HEK293 (cell line): ENCODE data around the gene NATD1.

ENCODE experiments used
- CTCF ChIA-PET: fragments of 350-600 bp; formaldehyde crosslinking; extraction: SDS; loops from one replicate; lab custom pipeline; 2021; ENCODE audit warnings: antibody characterized with exemption; lab: Yijun Ruan, JAX
- POLR2A ChIA-PET: fragments of 300-600 bp; formaldehyde crosslinking; extraction: SDS; loops from one replicate; lab custom pipeline; 2020; ENCODE audit warnings: antibody characterized with exemption, inconsistent platforms; lab: Yijun Ruan, JAX
- H3K27ac ChIP-seq: fragments of 200-500 bp; sonication (Bioruptor generic); 2 replicates; pipeline ENCODE4 v1.5.1; 2014; ENCODE audit warnings: low read depth, low read length, control low read depth, inconsistent platforms; ENCODE audit errors: extremely low read depth
- H3K36me3 ChIP-seq, 2 experiments: fragments of 200-500 bp in 1 of 2; sonication (Bioruptor generic) in 1 of 2; 1 replicate in 1 of 2; 2 replicates in 1 of 2; pipeline ENCODE4 v1.5.1; 2014 to 2017; ENCODE audit warnings: inconsistent platforms in 2 of 2, low read length in 2 of 2; ENCODE audit not compliant: control insufficient read depth in 2 of 2, insufficient read depth in 1 of 2
- H3K4me1 ChIP-seq: fragments of 200-500 bp; sonication (Bioruptor generic); 2 replicates; pipeline ENCODE4 v1.5.1; 2014; ENCODE audit warnings: mild to moderate bottlenecking, low read length, inconsistent platforms; ENCODE audit not compliant: control insufficient read depth, insufficient read depth
- H3K4me3 ChIP-seq: 2 replicates; pipeline ENCODE4 v1.5.1; 2011; ENCODE audit warnings: low read depth, mild to moderate bottlenecking, control low read depth, low read length, moderate library complexity
- H3K9me3 ChIP-seq: fragments of 200-500 bp; sonication (Bioruptor generic); 2 replicates; pipeline ENCODE4 v1.5.1; 2014; ENCODE audit warnings: low read depth, low read length, inconsistent platforms; ENCODE audit not compliant: control insufficient read depth, insufficient read depth
- GLI2 ChIP-seq: fragments of 450-650 bp; formaldehyde crosslinking; IDR thresholded peaks from 2 replicates; pipeline ENCODE4; 2017; ENCODE audit warnings: missing biosample characterization, missing genetic modification characterization, low read depth, borderline replicate concordance
- KLF9 ChIP-seq: fragments of 450-650 bp; formaldehyde crosslinking; IDR thresholded peaks from 2 replicates; pipeline ENCODE4 v1.5.1; 2016; ENCODE audit warnings: missing biosample characterization, missing genetic modification characterization, low read depth
- YY1 ChIP-seq: fragments of 450-650 bp; formaldehyde crosslinking; IDR thresholded peaks from 2 replicates; pipeline ENCODE4 v1.5.1; 2018; ENCODE audit warnings: missing biosample characterization, missing genetic modification characterization
- ZEB2 ChIP-seq: fragments of 450-650 bp; formaldehyde crosslinking; IDR thresholded peaks from 2 replicates; pipeline ENCODE4 v1.5.1; 2016; ENCODE audit warnings: missing biosample characterization, missing genetic modification characterization
- ZNF10 ChIP-seq: fragments of 450-650 bp; formaldehyde crosslinking; IDR thresholded peaks from 2 replicates; pipeline ENCODE4 v1.5.1; 2017; ENCODE audit warnings: missing biosample characterization, missing genetic modification characterization
- ZNF121 ChIP-seq: fragments of 450-650 bp; formaldehyde crosslinking; IDR thresholded peaks from 2 replicates; pipeline ENCODE4 v1.5.1; 2016; ENCODE audit warnings: missing biosample characterization, missing genetic modification characterization
- ZNF16 ChIP-seq: fragments of 450-650 bp; formaldehyde crosslinking; IDR thresholded peaks from 2 replicates; pipeline ENCODE4 v1.5.1; 2016; ENCODE audit warnings: low read depth, missing biosample characterization, missing genetic modification characterization
- ZNF23 ChIP-seq: fragments of 450-650 bp; formaldehyde crosslinking; IDR thresholded peaks from 2 replicates; pipeline ENCODE4 v1.5.1; 2016; ENCODE audit warnings: missing biosample characterization, missing genetic modification characterization, borderline replicate concordance
- ZNF302 ChIP-seq: fragments of 450-650 bp; formaldehyde crosslinking; IDR thresholded peaks from 2 replicates; pipeline ENCODE4 v1.5.1; 2016; ENCODE audit warnings: missing biosample characterization, missing genetic modification characterization, low read depth
- ZNF324 ChIP-seq: fragments of 450-650 bp; formaldehyde crosslinking; IDR thresholded peaks from 2 replicates; pipeline ENCODE4 v1.5.1; 2016; ENCODE audit warnings: missing biosample characterization, missing genetic modification characterization
- ZNF404 ChIP-seq: fragments of 450-650 bp; formaldehyde crosslinking; IDR thresholded peaks from 2 replicates; pipeline ENCODE4 v1.5.1; 2017; ENCODE audit warnings: missing biosample characterization, missing genetic modification characterization
- ZNF513 ChIP-seq: fragments of 450-650 bp; IDR thresholded peaks from 2 replicates; pipeline ENCODE4 v1.5.1; 2018; ENCODE audit warnings: missing biosample characterization, missing genetic modification characterization
- ZNF514 ChIP-seq: fragments of 450-650 bp; formaldehyde crosslinking; IDR thresholded peaks from 2 replicates; pipeline ENCODE4 v1.5.1; 2016; ENCODE audit warnings: missing biosample characterization, missing genetic modification characterization
- ZNF530 ChIP-seq: fragments of 450-650 bp; formaldehyde crosslinking; IDR thresholded peaks from 2 replicates; pipeline ENCODE4 v1.5.1; 2016; ENCODE audit warnings: low read depth, missing biosample characterization, missing genetic modification characterization
- ZNF623 ChIP-seq: fragments of 450-650 bp; formaldehyde crosslinking; IDR thresholded peaks from 2 replicates; pipeline ENCODE4 v1.5.1; 2016; ENCODE audit warnings: missing biosample characterization, missing genetic modification characterization
- ZNF654 ChIP-seq: fragments of 450-650 bp; formaldehyde crosslinking; IDR thresholded peaks from 2 replicates; pipeline ENCODE4 v1.5.1; 2016; ENCODE audit warnings: low read depth, missing biosample characterization, missing genetic modification characterization
- ZNF692 ChIP-seq: fragments of 450-650 bp; formaldehyde crosslinking; IDR thresholded peaks from 2 replicates; pipeline ENCODE4 v1.5.1; 2016; ENCODE audit warnings: missing biosample characterization, missing genetic modification characterization
- ZNF837 ChIP-seq: fragments of 450-650 bp; formaldehyde crosslinking; IDR thresholded peaks from 2 replicates; pipeline ENCODE4 v1.5.1; 2016; ENCODE audit warnings: missing biosample characterization, missing genetic modification characterization
- TF ChIP-seq, protein P1 (sequence below): sonication (generic); formaldehyde crosslinking; IDR thresholded peaks from 2 replicates; pipeline ENCODE4 v1.8.1; 2022; ENCODE audit warnings: mild to moderate bottlenecking, moderate library complexity, missing genetic modification reagents
- TF ChIP-seq, protein P2 (sequence below): IDR thresholded peaks from 2 replicates; pipeline ENCODE4 v1.6.1; 2011; ENCODE audit warnings: mild to moderate bottlenecking, low read depth, low read length, borderline replicate concordance
- TF ChIP-seq, protein P3 (sequence below): fragments of 450-650 bp; formaldehyde crosslinking; IDR thresholded peaks from 2 replicates; pipeline ENCODE4 v1.5.1; 2016; ENCODE audit warnings: missing biosample characterization, missing genetic modification characterization
- TF ChIP-seq, protein P4 (sequence below): fragments of 450-650 bp; formaldehyde crosslinking; IDR thresholded peaks from 2 replicates; pipeline ENCODE4; 2016; ENCODE audit warnings: missing biosample characterization, missing genetic modification characterization

NATD1 gene

GRCh38 chr17:21208352-21208751 is 44.9 kb downstream of the NATD1 start (continued):
- no peak for TF ChIP-seq ZNF121 (tag by site-specific recombination)

GRCh38 chr17:21204935-21205334 is 48.3 kb downstream of the NATD1 start:
- CTCF ChIA-PET = no interaction called here
- TF ChIP-seq ZNF623 (tag by site-specific recombination) (no peak), ZNF837 (no peak), GLI2 (tag by site-specific recombination) (no peak), ZNF514 (no peak), KLF9 (no peak), ZNF23 (tag by site-specific recombination) (no peak), ZNF16 (tag by site-specific recombination) (no peak), ZNF530 (tag by site-specific recombination) (no peak), ZNF404 (tag by site-specific recombination) (no peak), ZNF654 (tag by site-specific recombination) (no peak), ZNF513 (tag by site-specific recombination) (no peak), YY1 (no peak)
- TF ChIP-seq, protein P1, sequence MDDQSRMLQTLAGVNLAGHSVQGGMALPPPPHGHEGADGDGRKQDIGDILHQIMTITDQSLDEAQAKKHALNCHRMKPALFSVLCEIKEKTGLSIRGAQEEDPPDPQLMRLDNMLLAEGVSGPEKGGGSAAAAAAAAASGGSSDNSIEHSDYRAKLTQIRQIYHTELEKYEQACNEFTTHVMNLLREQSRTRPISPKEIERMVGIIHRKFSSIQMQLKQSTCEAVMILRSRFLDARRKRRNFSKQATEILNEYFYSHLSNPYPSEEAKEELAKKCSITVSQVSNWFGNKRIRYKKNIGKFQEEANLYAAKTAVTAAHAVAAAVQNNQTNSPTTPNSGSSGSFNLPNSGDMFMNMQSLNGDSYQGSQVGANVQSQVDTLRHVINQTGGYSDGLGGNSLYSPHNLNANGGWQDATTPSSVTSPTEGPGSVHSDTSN = no peak
- TF ChIP-seq, protein P2, sequence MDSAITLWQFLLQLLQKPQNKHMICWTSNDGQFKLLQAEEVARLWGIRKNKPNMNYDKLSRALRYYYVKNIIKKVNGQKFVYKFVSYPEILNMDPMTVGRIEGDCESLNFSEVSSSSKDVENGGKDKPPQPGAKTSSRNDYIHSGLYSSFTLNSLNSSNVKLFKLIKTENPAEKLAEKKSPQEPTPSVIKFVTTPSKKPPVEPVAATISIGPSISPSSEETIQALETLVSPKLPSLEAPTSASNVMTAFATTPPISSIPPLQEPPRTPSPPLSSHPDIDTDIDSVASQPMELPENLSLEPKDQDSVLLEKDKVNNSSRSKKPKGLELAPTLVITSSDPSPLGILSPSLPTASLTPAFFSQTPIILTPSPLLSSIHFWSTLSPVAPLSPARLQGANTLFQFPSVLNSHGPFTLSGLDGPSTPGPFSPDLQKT = no peak
- H3K4me1 ChIP-seq = peaks cover 5% of the 10 kb centered on the region; the same call in 1 of the 2 replicates
- no peak overlapping the region for H3K4me3 ChIP-seq
- POLR2A ChIA-PET = interaction anchor here (0.9 kb wide), 1 partner anchor 28 kb away, joined by 3 read pairs; no protein-coding TSS in a partner anchor
- peaks cover 14 to 52% of the 10 kb centered on the region in 2 experiments for H3K36me3 ChIP-seq
- 0 out of 2 replicates have a peak overlapping the region, but pooled peaks have one; percentile 7 for H3K27ac ChIP-seq
- no peaks in the 10 kb centered on the region for H3K9me3 ChIP-seq

- H3K4me1 ChIP-seq = peaks cover 5% of the 10 kb centered on the region; the same call in 1 of the 2 replicates
- POLR2A ChIA-PET = no interaction called here
- H3K4me3 ChIP-seq = no peak overlapping the region
- no peak overlapping the region for H3K27ac ChIP-seq
- H3K9me3 ChIP-seq = no peaks in the 10 kb centered on the region
- TF ChIP-seq ZNF302 (tag by site-specific recombination) (no peak), ZEB2 (tag by site-specific recombination) (no peak), ZNF324 (tag by site-specific recombination) (no peak)
- CTCF ChIA-PET = no interaction called here
- H3K36me3 ChIP-seq = peaks cover 21 to 54% of the 10 kb centered on the region in 2 experiments
Observed at GRCh38 chr17:21202512-21202911, 50.7 kb downstream of the NATD1 start.

- peaks cover 5% of the 10 kb centered on the region; the same call in 1 of the 2 replicates for H3K4me1 ChIP-seq
- peaks cover 27 to 53% of the 10 kb centered on the region in 2 experiments for H3K36me3 ChIP-seq
- H3K9me3 ChIP-seq = no peaks in the 10 kb centered on the region
- POLR2A ChIA-PET = no interaction called here
- CTCF ChIA-PET = interaction anchor here (0.7 kb wide), 1 partner anchor 73 kb away, joined by 3 read pairs; no protein-coding TSS in a partner anchor
- H3K4me3 ChIP-seq = no peak overlapping the region
- no peak overlapping the region for H3K27ac ChIP-seq
- TF ChIP-seq ZNF10 (tag by site-specific recombination) (no peak), ZNF121 (tag by site-specific recombination) (no peak), ZNF692 (no peak)
- TF ChIP-seq, protein P3, sequence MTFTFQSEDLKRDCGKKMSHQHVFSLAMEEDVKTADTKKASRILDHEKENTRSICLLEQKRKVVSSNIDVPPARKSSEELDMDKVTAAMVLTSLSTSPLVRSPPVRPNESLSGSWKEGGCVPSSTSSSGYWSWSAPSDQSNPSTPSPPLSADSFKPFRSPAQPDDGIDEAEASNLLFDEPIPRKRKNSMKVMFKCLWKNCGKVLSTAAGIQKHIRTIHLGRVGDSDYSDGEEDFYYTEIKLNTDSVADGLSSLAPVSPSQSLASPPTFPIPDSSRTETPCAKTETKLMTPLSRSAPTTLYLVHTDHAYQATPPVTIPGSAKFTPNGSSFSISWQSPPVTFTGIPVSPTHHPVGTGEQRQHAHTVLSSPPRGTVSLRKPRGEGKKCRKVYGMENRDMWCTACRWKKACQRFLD = no peak
- TF ChIP-seq, protein P4, sequence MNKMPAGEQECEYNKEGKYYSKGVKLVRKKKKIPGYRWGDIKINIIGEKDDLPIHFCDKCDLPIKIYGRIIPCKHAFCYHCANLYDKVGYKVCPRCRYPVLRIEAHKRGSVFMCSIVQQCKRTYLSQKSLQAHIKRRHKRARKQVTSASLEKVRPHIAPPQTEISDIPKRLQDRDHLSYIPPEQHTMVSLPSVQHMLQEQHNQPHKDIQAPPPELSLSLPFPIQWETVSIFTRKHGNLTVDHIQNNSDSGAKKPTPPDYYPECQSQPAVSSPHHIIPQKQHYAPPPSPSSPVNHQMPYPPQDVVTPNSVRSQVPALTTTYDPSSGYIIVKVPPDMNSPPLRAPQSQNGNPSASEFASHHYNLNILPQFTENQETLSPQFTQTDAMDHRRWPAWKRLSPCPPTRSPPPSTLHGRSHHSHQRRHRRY (tag by site-specific recombination) = no peak
Observed at GRCh38 chr17:21201874-21202273, 51.3 kb downstream of the NATD1 start.
